Stimulated activated CD8-positive, alpha-beta memory T cell treated with anti-CD3 and anti-CD28 coated beads, Interleukin-2, amount 100 ng/mL, for 1 hour (primary cell): ENCODE data around the gene SRMS.
A peak's percentile ranks its signal among the peaks of the same experiment; 100 is the strongest.

Experiments used
- DNase-seq, 2 donors: peaks; one replicate each; pipeline ENCODE4 v3.0.0-alpha.2; 2020; ENCODE audit warnings: low read depth in 2 of 2

The SRMS gene, protein sequence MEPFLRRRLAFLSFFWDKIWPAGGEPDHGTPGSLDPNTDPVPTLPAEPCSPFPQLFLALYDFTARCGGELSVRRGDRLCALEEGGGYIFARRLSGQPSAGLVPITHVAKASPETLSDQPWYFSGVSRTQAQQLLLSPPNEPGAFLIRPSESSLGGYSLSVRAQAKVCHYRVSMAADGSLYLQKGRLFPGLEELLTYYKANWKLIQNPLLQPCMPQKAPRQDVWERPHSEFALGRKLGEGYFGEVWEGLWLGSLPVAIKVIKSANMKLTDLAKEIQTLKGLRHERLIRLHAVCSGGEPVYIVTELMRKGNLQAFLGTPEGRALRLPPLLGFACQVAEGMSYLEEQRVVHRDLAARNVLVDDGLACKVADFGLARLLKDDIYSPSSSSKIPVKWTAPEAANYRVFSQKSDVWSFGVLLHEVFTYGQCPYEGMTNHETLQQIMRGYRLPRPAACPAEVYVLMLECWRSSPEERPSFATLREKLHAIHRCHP

DNA sequence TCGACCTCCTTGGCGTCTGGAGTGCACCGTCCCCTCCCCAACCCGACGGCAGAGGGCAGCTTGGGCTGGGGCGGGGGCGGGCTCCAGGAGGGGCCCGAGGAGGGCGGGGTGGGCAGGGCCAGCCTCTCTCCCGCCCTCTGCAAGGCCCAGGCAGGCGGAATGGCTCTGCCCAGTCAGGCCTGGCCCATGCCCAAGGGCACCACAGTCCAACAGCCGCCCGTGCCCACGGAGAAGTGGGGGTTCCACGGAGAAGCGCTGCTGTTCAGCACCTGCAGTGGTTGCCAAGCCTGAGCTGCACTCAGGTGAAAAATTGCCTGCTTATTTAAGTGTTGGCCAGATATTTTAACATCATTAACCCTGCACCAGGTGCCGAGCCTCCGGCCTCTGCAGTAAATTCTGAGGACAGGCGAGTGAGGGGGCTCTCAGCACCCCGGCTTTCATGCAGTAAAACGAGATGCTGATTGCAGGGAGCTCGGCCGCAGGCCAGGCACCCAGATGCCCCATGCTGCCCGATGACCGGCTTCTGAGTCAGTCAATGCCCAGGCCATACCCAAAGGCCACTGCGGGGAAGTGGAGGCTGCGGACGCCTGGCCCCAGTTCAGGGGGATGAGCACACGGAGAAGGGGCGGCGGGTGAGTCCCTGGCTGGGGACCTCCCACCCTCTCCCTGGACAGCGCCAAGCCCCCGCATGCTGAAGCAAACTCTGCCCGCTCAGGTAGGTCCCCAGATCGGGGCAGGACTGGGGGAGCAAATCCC is at the start of gene SRMS:
Gene SRMS, minus strand, starts transcription at position 25 of the 756 bp plus-strand sequence. CDS start 286 bp downstream, outside the sequence.
- no peak for DNase-seq

DNA sequence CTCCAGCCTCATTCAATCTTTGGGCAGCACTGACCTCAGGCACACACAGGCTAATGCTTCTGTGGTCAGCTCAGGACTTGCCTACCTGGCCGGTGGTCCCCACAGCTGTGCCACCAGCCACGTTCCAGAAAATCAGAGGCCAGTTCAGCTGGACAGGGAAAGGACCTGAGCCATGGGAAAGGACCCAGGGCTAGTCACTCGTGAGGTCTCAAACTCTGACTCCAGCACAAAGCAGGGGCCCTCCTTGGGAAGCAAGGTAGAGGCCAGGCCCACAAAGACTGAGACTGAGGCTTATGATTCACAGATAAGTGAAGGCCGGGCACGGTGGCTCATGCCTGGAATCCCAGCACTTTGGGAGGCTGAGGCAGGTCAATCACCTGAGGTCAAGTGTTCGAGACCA is 48.9 kb upstream of the SRMS start:
- no peak for DNase-seq

DNA sequence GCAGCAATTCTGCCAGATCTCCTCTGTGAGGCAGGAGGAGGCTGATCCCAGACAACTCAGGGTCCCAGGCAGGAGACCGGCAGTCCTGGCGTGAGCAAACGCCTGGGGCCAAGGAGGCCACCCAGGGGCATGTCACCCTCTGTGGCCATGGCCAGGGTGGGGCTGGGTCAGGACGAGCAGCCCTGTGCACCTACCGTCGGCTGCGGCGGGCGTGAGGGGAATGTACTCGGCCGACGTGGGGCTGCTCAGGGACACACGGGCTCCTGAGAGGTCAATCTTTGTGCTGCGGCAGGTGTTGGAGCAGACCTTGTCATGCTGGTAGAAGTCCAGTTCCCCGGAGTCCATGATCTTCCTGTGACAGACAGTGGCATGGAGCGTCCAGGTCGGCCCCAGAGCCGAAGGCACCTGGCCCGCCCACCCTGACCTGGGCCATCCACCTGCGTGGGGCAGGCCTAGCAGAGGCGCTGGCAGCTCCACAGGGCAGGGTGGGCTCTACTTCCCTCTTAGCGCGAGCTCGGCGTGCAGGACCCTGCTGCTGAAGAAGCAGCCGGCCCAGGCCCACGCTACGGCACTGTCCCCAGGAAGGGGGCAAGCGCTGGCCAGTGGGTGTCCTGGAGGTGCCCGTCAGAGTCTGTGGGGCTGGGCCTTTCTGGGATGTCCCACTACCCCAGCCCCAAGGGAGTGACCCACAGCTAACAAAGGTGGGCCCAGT is 48.0 kb upstream of the SRMS start:
- DNase-seq: no peak

DNA sequence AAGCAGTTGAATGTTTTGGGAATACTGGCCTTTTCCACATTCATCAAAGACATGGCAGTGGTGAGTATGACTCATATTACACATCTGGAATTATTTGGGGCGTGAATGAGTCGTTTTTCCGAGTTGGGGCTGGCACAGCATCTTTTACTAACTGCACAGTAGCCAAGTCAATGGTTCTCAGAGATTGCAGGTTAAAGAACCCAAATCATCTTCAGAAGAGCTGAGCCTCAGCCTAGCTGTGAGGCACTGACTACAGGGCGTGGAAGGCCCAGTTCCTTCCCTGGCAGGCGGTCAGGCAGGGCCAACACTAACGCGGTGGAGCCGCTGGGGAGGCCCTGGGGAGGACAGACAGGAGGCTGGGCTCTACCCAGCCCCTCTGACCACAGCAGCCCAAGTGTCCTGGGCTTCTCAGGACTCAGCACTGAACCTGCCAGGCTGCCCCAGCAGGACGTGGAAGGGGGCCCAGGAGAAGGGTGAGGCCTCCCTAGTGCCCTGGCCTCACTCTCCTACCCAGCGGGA is 46.6 kb upstream of the SRMS start:
- DNase-seq: no peak

DNA sequence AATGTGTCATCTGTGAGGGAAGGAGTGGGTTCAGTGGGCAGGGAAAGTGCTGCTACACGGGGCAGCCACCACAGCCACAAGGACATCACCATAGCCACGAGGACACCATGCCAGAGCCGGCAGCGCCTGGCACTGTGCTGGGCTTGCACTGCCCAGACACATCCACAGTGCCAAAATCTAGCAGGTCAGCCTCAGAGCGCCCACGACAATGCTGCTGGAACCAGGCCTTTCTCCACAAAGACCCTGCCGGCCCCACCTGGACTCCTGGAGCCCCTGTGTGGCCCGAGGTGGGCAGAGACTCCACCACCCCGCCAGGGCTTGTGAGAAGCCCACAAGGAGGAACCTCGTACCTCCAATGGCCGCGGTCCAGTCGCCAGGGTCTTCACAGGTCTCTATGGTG is 45.1 kb upstream of the SRMS start:
- DNase-seq: no peak

DNA sequence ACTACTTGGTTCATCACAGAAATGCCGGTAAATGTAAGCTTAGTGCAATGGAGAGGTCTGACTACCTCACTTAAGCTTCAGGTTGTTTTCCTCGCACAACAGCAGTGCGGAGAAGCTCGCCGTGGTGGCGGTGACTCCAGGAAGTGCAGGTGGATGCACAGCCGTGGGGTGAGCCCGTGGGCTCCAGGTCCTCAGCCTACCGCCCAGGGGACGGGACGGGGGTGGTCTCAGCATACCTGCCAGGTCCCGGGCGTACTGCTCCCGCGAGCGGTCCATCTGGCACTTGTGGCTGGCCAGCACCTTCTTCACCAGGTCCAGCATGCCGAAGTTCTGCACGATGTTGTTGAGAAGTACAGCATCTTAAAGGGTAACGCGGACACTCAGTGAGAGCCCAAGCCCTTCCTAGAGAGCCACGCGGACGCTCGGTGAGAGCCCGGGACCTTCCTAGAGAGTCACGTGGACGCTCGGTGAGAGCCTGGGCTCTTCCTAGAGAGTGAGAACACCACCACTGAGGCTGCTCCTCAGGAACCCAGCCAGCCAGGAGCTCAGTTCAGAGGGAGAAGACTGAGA is 44.3 kb upstream of the SRMS start:
- no peak for DNase-seq

DNA sequence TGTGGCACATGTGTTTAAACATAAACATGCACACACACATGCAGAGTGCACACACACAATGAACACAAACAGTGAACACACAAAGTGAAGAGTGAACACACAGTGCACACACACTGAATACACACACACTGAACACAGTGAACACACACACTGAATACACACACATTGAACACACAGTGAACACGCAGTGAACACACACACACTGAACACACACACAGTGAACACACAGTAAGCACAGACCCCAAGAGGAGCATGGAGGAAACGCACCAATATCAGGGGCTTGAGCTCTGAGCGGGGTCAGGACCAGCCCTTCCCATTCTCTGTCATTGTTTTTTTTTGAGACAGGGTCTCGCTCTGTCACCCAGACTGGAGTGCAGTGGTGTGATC is 43.6 kb upstream of the SRMS start:
- no peak for DNase-seq

DNA sequence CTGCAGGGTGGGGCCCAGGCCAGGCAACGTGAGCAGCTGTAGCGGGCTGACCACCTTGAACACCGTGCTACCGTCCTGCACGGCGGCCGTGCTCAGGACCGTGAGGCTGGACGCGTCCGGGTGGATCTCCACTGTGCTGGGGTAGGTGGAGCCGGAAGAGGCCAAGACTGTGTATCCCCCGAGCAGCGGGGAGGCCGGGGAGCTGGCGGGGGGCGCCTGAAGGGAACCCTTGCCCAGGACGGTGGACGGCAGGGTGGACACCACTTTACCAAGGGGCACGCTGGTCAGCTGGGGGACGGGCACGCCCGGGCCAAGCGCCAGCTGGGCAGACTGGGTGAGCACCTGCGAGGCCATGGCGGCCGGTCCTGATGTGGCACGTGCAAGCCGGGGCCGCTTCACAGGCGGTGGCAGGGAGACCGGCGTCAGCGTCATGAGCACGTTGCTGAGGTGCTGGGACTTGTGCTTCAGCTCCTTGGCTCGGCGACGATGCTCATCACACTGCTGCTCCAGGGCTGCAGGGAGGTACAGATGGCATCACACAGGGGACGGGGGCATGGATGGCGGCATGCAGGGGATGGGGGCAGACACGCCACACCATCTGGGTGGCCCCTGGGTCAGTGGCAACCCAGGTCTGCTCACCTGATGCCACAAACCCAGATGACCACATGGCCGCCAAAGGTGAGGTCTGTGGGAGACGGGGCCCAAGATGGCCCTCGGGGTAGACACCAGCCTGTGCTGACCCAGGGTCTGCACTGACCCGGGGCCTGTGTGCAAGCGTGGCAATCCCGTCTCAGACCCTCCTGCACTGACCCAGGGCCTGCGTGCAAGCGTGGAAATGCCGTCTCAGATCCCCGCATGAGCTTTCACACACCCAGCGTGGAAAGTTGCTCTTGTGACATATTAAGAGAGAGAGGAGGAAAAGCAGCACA is 42.9 kb upstream of the SRMS start:
- no peak for DNase-seq

DNA sequence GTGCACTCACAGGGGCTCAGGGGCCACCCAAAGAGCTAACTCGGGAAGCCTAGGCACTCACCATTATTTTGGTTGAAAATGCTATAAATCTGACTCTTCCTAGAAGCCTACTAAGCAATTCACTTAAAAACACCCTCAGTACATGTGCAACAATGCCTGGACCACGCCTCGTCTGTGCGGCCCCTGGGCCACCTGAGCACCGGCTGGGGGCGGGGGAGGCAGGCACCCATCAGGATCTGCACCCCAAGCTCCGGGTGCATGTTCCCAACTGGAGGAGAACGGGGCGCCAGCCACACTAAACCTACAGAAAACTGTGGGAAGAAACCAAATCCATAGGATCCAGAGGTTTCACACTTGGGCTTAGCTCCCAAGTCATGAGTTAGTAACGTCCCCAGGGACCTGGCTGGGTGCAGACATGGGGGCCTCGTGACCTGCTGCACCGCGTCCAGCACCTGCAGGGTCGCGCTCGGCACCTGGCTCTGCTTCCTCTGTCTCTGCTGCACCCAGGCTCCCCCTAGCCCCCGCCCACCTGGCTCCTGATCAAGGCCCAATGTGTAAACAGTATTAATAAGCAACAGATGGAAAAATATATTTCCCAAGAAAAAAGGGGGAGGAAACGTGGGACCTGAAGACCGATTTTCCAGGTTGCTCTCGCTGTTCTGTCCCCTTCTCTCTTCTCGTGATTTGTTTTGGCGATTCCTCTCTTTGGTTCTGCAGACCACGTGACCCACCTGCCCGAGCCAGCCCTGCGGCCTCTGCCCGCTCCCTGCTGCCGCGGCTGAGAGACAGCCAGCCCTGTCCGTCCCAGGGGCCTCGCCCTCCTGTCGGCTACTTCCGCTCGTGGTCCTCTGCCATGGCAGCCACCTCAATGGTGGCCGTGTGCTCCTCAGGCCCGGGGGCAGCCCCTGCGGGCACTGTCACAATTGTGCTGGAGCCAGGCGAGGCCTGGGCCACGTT is 42.0 kb upstream of the SRMS start:
- no peak for DNase-seq

DNA sequence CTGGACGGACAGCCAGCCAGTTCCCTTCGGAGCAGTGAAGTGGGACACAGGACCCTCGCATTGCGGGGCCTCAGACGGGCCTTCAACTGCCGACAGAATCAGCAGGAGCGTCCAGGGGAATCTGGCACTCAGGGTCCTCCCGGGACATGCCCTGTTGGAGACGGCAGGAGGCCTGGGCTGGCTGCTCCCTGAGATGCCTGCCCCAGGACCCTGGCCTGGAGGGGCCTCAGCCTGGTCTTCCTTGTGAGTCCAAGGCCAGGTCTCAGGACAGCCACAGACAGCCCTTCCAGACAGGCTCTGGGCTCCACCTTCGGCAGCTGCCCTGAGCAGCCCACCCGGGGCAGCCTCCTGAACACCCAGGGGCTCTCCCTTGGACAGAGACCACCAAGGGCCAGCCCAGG is 41.1 kb upstream of the SRMS start:
- no peak for DNase-seq

DNA sequence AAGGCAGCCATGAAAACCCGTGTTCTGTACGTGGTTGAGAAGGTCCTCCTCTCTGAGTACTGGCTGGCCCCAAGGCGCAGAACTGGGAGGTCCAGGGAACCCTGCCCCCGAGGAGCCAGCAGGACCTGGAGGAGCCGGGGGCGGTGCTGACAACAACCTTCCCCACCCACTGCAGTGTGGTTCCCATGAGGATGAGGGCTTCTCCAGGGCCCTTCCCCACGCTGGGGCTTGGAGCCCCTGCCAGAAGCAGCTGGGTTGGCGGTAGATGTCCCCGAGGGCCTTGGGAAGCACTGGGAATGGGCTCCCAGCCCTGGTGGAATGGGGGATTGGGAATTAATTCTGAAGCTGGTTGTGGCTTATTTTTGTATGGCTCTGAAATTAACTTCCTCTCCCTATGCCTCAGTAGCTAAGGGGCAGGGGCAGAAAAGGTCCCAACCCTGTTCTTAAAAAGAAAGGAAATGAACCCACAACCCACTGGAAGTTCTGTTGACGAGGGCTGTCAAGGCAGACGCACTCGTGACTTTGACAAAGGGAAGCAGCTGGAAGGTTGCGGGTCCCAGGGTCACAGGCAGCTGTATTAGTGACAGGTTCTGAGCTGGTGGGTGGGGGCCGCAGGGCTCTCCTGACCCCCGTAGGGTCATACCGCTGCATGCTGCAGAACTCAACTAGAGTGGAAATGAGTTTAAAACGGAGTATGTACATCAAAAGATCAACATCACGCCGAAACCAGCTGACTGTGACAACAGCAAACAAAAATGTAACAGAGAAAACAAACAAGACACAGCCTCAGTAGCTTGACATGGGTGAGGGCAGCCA is 40.4 kb upstream of the SRMS start:
- no peak for DNase-seq

DNA sequence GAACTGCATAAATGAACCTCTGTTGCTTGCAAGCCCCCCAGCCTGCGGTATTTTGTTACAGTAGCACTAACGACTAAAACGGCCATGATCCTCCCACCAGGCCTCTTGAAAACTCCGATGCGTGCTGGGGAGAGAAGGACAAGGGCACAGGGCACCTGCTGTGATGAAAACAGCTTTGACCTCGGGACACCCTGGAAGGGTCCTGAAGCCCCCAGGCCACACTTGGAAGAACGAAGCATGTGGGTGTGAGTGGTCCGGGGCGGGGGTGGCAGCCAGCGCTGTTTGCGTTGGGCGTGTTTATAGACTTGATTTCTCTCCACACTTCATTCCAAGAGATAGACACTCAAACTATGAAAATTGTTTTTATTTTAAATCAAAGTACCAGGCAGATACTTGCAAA is 39.7 kb upstream of the SRMS start:
- no peak for DNase-seq

DNA sequence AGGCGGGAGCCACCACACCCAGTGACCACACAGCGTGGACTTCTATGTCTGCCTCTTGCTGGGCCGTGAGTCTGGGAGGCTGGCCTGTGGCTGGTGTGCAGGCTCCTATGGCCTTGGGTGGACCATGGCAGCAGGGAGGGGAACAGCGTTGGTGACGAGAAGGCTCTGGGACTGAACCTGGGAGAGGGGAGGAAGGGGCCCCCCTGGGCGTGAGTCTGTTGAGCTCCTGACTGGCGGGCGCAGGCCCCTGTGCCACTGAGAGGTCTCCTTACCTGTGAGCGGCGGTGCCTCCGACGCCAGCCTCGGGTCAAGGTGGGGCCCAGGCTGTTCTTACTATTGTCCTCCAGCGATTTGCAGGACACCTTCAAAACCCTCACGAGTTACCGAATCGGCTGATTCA is 39.2 kb upstream of the SRMS start:
- no peak for DNase-seq

DNA sequence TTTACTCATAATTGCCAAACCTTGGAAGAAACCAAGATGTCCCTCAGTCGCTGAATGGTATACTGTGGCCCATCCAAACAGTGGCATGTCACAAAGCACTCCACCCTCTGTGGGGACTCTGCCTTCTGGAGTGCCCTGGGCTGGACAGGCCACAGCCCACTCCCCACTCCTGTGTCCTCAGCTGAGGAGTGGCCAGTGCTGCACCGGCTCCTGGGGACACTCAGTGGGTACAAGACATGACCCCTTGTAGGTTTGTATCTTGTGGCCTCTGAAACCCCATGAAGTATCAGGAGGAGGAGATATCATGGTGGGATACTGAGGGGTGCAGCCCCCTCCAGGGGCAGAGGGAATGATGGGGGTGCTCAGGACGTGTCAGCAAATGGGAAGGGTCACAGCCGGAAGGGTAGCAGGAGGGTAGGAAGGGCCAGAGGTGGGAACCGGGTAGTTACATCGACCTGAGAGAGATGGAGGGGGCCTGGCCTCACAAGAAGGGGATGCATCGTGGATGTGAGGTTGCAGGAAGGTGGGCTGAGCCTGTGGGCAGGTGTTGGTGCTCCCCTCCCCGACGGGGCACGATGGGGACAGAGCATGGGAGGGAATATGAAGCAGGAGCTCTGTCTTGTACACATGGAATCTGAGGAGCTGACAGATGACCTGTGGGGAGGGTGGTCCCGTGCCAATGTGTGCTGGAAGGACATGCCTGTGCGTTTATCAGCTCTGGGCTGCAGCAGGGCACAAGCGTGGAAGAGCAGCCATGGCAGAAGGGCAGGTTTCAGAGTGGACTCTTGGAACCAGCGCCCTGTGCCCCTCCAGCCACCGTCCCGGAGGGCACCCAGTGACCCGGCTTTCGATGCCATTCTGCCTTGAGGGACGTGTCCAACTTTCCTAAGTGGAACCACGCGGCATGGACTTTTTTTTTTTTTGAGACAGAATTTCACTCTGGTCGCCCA is 38.3 kb upstream of the SRMS start:
- DNase-seq: no peak

DNA sequence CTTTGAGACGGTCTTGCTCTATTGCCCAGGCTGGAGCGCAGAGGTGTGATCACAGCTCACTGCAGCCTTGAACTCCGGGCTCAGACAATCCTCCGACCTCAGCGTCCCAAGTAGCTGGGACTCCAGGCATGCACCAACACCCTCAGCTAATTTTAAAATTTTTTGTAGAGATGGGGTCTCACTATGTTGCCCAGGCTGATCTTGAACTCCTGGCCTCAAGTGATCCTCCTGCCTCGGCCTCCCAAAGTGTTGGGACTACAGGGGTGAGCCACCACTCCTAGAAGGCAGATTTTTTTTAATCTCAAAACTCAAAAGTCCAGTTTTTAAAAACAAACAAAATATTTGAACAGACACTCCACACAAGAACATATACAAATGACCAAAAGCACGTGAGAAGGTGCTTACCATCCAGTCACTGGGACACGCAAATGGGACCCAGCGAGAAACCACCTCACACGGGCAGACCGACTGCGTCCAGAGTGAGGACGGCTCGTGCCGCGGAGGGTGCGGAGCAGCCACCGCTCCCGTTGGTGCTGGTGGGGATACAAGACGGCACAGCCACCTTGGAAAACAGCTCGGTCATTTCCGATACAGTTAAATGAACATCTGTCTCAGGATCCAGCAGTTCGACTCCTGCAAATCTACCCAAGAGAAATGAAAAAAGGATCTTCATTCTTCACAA is 35.0 kb upstream of the SRMS start:
- no peak for DNase-seq

DNA sequence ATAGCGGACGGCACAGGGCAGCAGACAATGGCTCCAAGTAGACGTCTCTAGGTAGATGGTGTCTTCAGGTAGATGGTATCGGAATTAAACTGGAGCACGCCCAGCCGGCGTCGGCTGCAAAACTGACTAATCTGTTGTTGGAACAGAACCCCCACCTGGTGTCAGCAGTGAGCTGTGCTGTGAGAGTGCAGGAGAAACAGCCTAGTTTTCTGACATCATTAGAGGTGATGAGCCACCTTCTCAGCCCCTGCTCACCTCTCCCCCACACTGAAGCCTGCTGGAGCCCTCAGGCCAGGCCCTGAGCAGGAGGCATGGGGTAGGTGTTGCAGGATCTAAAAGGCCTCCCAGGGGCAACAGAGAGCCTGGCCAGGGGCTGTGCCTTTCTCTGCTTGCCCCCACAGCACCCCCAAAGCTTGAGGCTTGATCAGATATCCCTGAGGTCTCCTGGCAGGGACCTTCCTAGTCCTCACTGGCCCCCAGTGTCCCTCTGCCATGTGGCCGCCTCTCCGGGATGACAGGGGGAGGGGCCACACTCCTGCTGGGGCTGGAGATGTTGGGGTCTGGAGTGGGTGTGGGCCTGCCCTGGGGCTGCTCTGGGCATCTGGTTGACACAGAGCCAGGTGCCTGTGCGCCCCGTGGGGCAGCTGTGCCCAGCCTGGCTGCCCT is 33.4 kb upstream of the SRMS start:
- DNase-seq: peak; percentile 27 to 61
